GM23338 (cell line): ENCODE data around the gene ZMPSTE24. TPM values are rescaled to one million over a fixed set of nuclear protein-coding genes. Genes with fewer than 3 reads are reported as not detected.

Experiments used
- ATAC-seq: fragments of 200-7000 bp; cut with Tn5 transposase; 3 replicates; pipeline ENCODE4 v1.9.1; 2020
- DNase-seq: peaks from one replicate; pipeline ENCODE4 v3.0.0-alpha.2; 2015; ENCODE audit warnings: low spot score
- H2AFZ ChIP-seq: fragments of 200-600 bp; sonication (generic); 2 replicates; pipeline ENCODE4 v1.8.0; 2016; ENCODE audit warnings: antibody characterized with exemption, mild to moderate bottlenecking, moderate library complexity
- H3F3A ChIP-seq: fragments of 200-600 bp; sonication (generic); replicated peaks from 2 replicates; pipeline ENCODE4 v1.8.0; 2017; ENCODE audit warnings: antibody characterized with exemption, mixed run types, low read depth
- H3K27ac ChIP-seq: fragments of 200-600 bp; sonication (generic); 2 replicates; pipeline ENCODE4 v1.6.1; 2016; ENCODE audit warnings: low read depth
- H3K27me3 ChIP-seq: fragments of 200-600 bp; sonication (generic); 2 replicates; pipeline ENCODE4 v1.8.0; 2016; ENCODE audit warnings: mild to moderate bottlenecking, mixed run types, moderate library complexity; ENCODE audit not compliant: insufficient read depth
- H3K36me3 ChIP-seq: fragments of 200-600 bp; sonication (generic); 2 replicates; pipeline ENCODE4 v1.8.0; 2016; ENCODE audit warnings: mild to moderate bottlenecking; ENCODE audit not compliant: insufficient read depth
- H3K4me1 ChIP-seq: fragments of 200-600 bp; sonication (generic); 2 replicates; pipeline ENCODE4 v1.8.0; 2016; ENCODE audit warnings: mild to moderate bottlenecking, moderate library complexity; ENCODE audit not compliant: insufficient read depth
- H3K4me2 ChIP-seq: fragments of 200-600 bp; sonication (generic); 2 replicates; pipeline ENCODE4 v1.7.1; 2017; ENCODE audit warnings: mixed run types
- H3K4me3 ChIP-seq: fragments of 200-600 bp; sonication (generic); 2 replicates; pipeline ENCODE4 v1.6.1; 2016; ENCODE audit warnings: mixed run types
- H3K79me2 ChIP-seq: fragments of 200-600 bp; sonication (generic); replicated peaks from 2 replicates; pipeline ENCODE4 v1.8.0; 2017; ENCODE audit warnings: mild to moderate bottlenecking; ENCODE audit not compliant: insufficient read depth
- H3K9me2 ChIP-seq: fragments of 200-600 bp; sonication (generic); 2 replicates; pipeline ENCODE4 v1.8.0; 2017; ENCODE audit not compliant: insufficient read depth
- H4K20me1 ChIP-seq: fragments of 200-600 bp; sonication (generic); replicated peaks from 2 replicates; pipeline ENCODE4 v1.8.0; 2017; ENCODE audit warnings: mild to moderate bottlenecking; ENCODE audit not compliant: insufficient read depth
- H3K27ac Mint-ChIP-seq: 2 replicates; pipeline ENCODE4 v1.8.0; 2020; ENCODE audit warnings: inconsistent platforms, mild to moderate bottlenecking, moderate library complexity, mixed read lengths
- H3K27me3 Mint-ChIP-seq: 3 replicates; pipeline ENCODE4 v1.8.0; 2022; ENCODE audit warnings: low read depth, mild to moderate bottlenecking, moderate library complexity, mixed read lengths, inconsistent platforms; ENCODE audit not compliant: insufficient read depth, poor library complexity
- H3K36me3 Mint-ChIP-seq: 3 replicates; pipeline ENCODE4 v1.8.0; 2021; ENCODE audit warnings: low read depth, mild to moderate bottlenecking, inconsistent platforms, moderate library complexity, mixed read lengths
- H3K4me1 Mint-ChIP-seq: 3 replicates; pipeline ENCODE4 v1.8.0; 2020; ENCODE audit warnings: mild to moderate bottlenecking, inconsistent platforms, mixed read lengths
- H3K4me3 Mint-ChIP-seq: 3 replicates; pipeline ENCODE4 v1.8.0; 2021; ENCODE audit warnings: moderate library complexity, mild to moderate bottlenecking, inconsistent platforms, mixed read lengths
- H3K9me3 Mint-ChIP-seq: 3 replicates; pipeline ENCODE4 v1.8.0; 2020; ENCODE audit warnings: moderate library complexity, mild to moderate bottlenecking, inconsistent platforms, mixed read lengths
- CREB1 ChIP-seq: fragments of 250-450 bp; sonication (Bioruptor Pico); IDR thresholded peaks from 2 replicates; pipeline ENCODE4 v1.5.0; 2020; ENCODE audit warnings: low read depth, mild to moderate bottlenecking, moderate library complexity
- EZH2 ChIP-seq: fragments of 200-600 bp; sonication (generic); IDR thresholded peaks from one replicate; pipeline ENCODE4 v1.8.0; 2017; ENCODE audit warnings: antibody characterized with exemption, mild to moderate bottlenecking, low read depth; ENCODE audit not compliant: unreplicated experiment
- EZH2phosphoT487 ChIP-seq: fragments of 200-600 bp; sonication (generic); IDR thresholded peaks from one replicate; pipeline ENCODE4 v1.8.1; 2018; ENCODE audit warnings: antibody characterized with exemption; ENCODE audit not compliant: unreplicated experiment
- JUNB ChIP-seq: IDR thresholded peaks from one replicate; pipeline ENCODE4 v1.6.1; 2016; ENCODE audit warnings: antibody characterized with exemption; ENCODE audit not compliant: unreplicated experiment
- STAT1 ChIP-seq: IDR thresholded peaks from one replicate; pipeline ENCODE4 v1.6.1; 2016; ENCODE audit warnings: antibody characterized with exemption; ENCODE audit not compliant: unreplicated experiment
- ZNF114 ChIP-seq: fragments of 250-450 bp; sonication (Bioruptor Pico); IDR thresholded peaks from 2 replicates; pipeline ENCODE4 v1.5.0; 2020; ENCODE audit warnings: mild to moderate bottlenecking, moderate library complexity
- ZNF331 ChIP-seq: fragments of 250-450 bp; sonication (Bioruptor Pico); IDR thresholded peaks from 2 replicates; pipeline ENCODE4 v1.5.0; 2020; ENCODE audit warnings: low read depth, mild to moderate bottlenecking, moderate library complexity
- polyA plus RNA-seq: library from polyadenylated mRNA; unstranded; fragments of >200 nt; fragmentation: Nextera tagmentation; extraction: Ambion mirVana; gene quantifications from 2 replicates; pipeline ENCODE4 v1.2.1, GENCODE V29; 2016
- total RNA-seq: library from RNA; depleted of rRNA; stranded (reverse); fragments of >200 nt; shearing (Covaris generic); gene quantifications from 2 replicates; pipeline ENCODE4 v1.2.3, GENCODE V29; 2014
- TF ChIP-seq, protein P1 (sequence below): IDR thresholded peaks from one replicate; pipeline ENCODE4 v1.6.1; 2018; ENCODE audit warnings: antibody characterized with exemption; ENCODE audit not compliant: unreplicated experiment
- TF ChIP-seq, protein P2 (sequence below): fragments of 250-450 bp; sonication (Bioruptor Pico); IDR thresholded peaks from 2 replicates; pipeline ENCODE4 v1.5.0; 2020; ENCODE audit warnings: mild to moderate bottlenecking, moderate library complexity
- TF ChIP-seq, protein P3 (sequence below), 2 experiments: fragments of 200-600 bp in 1 of 2; sonication (generic) in 1 of 2; conservative IDR thresholded peaks; 2 replicates each; pipeline versions ENCODE4 v1.5.1 to v1.6.1; 2016 to 2017; ENCODE audit warnings: antibody characterized with exemption in 2 of 2, low read depth in 2 of 2, mild to moderate bottlenecking in 2 of 2, moderate library complexity in 1 of 2

Gene ZMPSTE24
- total and polyA plus RNA-seq, 2 experiments from 2014 or later: 23.1 to 51.2 TPM

DNA sequence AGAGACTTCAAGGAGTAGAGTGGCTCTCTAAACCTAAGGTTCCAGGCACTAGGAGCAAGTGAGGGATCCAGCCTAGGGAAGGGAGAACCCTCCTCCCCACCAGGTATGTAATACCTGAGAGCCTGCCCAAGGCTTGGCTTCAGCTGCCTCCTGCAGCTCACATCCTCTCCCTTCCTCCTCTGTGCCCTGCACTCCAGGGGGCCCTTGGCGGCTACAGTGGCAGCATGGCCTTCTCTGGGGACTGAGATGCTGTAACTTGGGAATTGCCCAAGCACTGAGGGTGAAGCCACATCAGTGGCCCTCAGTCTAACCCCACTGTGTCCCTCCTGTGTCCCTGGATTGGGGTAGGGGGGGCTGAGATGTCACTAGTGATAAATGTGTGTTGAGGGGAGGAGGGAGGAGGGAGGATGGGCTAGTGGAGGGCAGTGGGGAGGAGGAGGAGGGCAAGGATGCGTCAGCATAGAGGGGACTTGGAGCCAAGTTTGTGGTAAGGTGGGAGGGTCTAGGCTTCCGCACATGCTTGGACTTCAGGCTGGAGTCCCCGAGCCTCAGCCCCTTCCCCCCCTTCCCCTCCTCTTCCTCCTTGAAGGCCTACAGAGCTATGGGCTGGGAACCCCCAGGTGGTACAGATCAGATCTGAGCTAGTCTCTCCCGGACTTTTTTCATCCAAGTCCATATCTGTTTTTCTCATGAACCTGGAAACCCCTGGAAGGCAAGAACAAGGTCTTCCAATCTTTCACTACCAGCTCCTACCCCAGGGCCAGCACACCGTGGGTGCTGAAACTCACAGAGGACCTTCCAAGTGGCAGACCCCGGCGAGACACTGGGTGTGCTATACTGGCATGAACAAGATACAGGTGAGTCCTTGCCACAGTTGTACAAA is 41.6 kb downstream of the ZMPSTE24 start:
- DNase-seq (no peak), ATAC-seq (no peak)
- Mint-ChIP-seq H3K9me3 (no peaks in the 10 kb centered on the region), H3K4me1 (peaks cover 6% of the 10 kb centered on the region; the same call in 1 of the 3 replicates), H3K36me3 (no peaks in the 10 kb centered on the region), H3K4me3 (no peak overlapping the region), H3K27ac (no peak overlapping the region), H3K27me3 (peaks cover 8% of the 10 kb centered on the region)
- Histone ChIP-seq H4K20me1 (no peaks in the 10 kb centered on the region), H2AFZ (no peak overlapping the region), H3K36me3 (no peaks in the 10 kb centered on the region), H3K9me2 (no peaks in the 10 kb centered on the region), H3K4me2 (no peak overlapping the region), H3F3A (no peaks in the 10 kb centered on the region), H3K4me1 (no peaks in the 10 kb centered on the region; the same call in 1 of the 2 replicates), H3K4me3 (no peak overlapping the region), H3K27ac (no peak overlapping the region), H3K79me2 (no peaks in the 10 kb centered on the region), H3K27me3 (peaks cover 26% of the 10 kb centered on the region)
- TF ChIP-seq, protein P1, sequence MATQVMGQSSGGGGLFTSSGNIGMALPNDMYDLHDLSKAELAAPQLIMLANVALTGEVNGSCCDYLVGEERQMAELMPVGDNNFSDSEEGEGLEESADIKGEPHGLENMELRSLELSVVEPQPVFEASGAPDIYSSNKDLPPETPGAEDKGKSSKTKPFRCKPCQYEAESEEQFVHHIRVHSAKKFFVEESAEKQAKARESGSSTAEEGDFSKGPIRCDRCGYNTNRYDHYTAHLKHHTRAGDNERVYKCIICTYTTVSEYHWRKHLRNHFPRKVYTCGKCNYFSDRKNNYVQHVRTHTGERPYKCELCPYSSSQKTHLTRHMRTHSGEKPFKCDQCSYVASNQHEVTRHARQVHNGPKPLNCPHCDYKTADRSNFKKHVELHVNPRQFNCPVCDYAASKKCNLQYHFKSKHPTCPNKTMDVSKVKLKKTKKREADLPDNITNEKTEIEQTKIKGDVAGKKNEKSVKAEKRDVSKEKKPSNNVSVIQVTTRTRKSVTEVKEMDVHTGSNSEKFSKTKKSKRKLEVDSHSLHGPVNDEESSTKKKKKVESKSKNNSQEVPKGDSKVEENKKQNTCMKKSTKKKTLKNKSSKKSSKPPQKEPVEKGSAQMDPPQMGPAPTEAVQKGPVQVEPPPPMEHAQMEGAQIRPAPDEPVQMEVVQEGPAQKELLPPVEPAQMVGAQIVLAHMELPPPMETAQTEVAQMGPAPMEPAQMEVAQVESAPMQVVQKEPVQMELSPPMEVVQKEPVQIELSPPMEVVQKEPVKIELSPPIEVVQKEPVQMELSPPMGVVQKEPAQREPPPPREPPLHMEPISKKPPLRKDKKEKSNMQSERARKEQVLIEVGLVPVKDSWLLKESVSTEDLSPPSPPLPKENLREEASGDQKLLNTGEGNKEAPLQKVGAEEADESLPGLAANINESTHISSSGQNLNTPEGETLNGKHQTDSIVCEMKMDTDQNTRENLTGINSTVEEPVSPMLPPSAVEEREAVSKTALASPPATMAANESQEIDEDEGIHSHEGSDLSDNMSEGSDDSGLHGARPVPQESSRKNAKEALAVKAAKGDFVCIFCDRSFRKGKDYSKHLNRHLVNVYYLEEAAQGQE: no peak

DNA sequence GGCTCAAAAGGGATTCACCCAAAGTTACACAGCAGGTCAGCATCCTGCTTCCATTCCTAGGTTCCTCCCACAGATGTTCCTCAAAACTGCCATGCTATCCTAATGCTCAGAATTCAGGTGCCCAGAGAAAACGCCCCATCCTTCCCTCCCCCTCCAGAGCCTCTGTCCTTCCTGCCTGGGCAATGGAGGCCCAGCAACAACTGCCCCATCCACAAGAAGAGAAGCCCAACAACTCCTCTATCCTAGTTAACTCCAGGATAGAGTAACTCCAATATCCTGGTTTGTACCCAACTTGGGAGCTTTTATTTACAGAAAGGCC is 42.2 kb downstream of the ZMPSTE24 start:
- no peaks in the 10 kb centered on the region for H3K79me2 ChIP-seq
- H3F3A ChIP-seq: no peaks in the 10 kb centered on the region
- no peak overlapping the region for H2AFZ ChIP-seq
- no peak overlapping the region for H3K4me3 ChIP-seq
- H3K4me1 ChIP-seq: no peaks in the 10 kb centered on the region; the same call in 1 of the 2 replicates
- no peaks in the 10 kb centered on the region for H3K36me3 ChIP-seq
- no peaks in the 10 kb centered on the region for H4K20me1 ChIP-seq
- Mint-ChIP-seq H3K4me1 (peaks cover 6% of the 10 kb centered on the region; the same call in 1 of the 3 replicates), H3K9me3 (no peaks in the 10 kb centered on the region), H3K36me3 (no peaks in the 10 kb centered on the region), H3K27ac (no peak overlapping the region), H3K4me3 (no peak overlapping the region; the same call in 2 of the 3 replicates), H3K27me3 (peaks cover 11% of the 10 kb centered on the region)
- H3K4me2 ChIP-seq: no peak overlapping the region
- ATAC-seq (no peak), DNase-seq (no peak)
- peaks cover 32% of the 10 kb centered on the region for H3K27me3 ChIP-seq
- H3K27ac ChIP-seq: no peak overlapping the region
- H3K9me2 ChIP-seq: no peaks in the 10 kb centered on the region
- TF ChIP-seq, protein P2, sequence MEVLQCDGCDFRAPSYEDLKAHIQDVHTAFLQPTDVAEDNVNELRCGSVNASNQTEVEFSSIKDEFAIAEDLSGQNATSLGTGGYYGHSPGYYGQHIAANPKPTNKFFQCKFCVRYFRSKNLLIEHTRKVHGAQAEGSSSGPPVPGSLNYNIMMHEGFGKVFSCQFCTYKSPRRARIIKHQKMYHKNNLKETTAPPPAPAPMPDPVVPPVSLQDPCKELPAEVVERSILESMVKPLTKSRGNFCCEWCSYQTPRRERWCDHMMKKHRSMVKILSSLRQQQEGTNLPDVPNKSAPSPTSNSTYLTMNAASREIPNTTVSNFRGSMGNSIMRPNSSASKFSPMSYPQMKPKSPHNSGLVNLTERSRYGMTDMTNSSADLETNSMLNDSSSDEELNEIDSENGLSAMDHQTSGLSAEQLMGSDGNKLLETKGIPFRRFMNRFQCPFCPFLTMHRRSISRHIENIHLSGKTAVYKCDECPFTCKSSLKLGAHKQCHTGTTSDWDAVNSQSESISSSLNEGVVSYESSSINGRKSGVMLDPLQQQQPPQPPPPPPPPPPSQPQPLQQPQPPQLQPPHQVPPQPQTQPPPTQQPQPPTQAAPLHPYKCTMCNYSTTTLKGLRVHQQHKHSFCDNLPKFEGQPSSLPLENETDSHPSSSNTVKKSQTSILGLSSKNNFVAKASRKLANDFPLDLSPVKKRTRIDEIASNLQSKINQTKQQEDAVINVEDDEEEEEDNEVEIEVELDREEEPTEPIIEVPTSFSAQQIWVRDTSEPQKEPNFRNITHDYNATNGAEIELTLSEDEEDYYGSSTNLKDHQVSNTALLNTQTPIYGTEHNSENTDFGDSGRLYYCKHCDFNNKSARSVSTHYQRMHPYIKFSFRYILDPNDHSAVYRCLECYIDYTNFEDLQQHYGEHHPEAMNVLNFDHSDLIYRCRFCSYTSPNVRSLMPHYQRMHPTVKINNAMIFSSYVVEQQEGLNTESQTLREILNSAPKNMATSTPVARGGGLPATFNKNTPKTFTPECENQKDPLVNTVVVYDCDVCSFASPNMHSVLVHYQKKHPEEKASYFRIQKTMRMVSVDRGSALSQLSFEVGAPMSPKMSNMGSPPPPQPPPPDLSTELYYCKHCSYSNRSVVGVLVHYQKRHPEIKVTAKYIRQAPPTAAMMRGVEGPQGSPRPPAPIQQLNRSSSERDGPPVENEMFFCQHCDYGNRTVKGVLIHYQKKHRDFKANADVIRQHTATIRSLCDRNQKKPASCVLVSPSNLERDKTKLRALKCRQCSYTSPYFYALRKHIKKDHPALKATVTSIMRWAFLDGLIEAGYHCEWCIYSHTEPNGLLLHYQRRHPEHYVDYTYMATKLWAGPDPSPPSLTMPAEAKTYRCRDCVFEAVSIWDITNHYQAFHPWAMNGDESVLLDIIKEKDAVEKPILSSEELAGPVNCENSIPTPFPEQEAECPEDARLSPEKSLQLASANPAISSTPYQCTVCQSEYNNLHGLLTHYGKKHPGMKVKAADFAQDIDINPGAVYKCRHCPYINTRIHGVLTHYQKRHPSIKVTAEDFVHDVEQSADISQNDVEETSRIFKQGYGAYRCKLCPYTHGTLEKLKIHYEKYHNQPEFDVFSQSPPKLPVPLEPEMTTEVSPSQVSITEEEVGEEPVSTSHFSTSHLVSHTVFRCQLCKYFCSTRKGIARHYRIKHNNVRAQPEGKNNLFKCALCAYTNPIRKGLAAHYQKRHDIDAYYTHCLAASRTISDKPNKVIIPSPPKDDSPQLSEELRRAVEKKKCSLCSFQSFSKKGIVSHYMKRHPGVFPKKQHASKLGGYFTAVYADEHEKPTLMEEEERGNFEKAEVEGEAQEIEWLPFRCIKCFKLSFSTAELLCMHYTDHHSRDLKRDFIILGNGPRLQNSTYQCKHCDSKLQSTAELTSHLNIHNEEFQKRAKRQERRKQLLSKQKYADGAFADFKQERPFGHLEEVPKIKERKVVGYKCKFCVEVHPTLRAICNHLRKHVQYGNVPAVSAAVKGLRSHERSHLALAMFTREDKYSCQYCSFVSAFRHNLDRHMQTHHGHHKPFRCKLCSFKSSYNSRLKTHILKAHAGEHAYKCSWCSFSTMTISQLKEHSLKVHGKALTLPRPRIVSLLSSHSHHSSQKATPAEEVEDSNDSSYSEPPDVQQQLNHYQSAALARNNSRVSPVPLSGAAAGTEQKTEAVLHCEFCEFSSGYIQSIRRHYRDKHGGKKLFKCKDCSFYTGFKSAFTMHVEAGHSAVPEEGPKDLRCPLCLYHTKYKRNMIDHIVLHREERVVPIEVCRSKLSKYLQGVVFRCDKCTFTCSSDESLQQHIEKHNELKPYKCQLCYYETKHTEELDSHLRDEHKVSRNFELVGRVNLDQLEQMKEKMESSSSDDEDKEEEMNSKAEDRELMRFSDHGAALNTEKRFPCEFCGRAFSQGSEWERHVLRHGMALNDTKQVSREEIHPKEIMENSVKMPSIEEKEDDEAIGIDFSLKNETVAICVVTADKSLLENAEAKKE: no peak
- no peak for TF ChIP-seq CREB1 (CRISPR knock-in tag)
- TF ChIP-seq STAT1: no peak
- no peak for TF ChIP-seq ZNF114 (CRISPR knock-in tag)
- TF ChIP-seq ZNF331 (CRISPR knock-in tag): no peak
- TF ChIP-seq, protein P3, sequence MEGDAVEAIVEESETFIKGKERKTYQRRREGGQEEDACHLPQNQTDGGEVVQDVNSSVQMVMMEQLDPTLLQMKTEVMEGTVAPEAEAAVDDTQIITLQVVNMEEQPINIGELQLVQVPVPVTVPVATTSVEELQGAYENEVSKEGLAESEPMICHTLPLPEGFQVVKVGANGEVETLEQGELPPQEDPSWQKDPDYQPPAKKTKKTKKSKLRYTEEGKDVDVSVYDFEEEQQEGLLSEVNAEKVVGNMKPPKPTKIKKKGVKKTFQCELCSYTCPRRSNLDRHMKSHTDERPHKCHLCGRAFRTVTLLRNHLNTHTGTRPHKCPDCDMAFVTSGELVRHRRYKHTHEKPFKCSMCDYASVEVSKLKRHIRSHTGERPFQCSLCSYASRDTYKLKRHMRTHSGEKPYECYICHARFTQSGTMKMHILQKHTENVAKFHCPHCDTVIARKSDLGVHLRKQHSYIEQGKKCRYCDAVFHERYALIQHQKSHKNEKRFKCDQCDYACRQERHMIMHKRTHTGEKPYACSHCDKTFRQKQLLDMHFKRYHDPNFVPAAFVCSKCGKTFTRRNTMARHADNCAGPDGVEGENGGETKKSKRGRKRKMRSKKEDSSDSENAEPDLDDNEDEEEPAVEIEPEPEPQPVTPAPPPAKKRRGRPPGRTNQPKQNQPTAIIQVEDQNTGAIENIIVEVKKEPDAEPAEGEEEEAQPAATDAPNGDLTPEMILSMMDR (conservative IDR thresholded peaks at IDR 0.05; ENCODE audit: low read depth in 2 of 2): no peak
- TF ChIP-seq EZH2: no peak
- TF ChIP-seq JUNB: no peak
- TF ChIP-seq EZH2phosphoT487: no peak
